Fibroblast of villous mesenchyme (primary cell): ENCODE results near the gene DENND2D. TPM values are rescaled to one million over a fixed set of nuclear protein-coding genes. Genes with fewer than 3 reads are reported as not detected.

Experiments used
- DNase-seq: peaks from one replicate; pipeline ENCODE4 v3.0.0-alpha.2; 2010; ENCODE audit warnings: low read depth
- H3K4me3 ChIP-seq: 2 replicates; pipeline ENCODE4 v1.5.1; 2011; ENCODE audit warnings: low read depth, mild to moderate bottlenecking, low read length
- CTCF ChIP-seq: IDR thresholded peaks from 2 replicates; pipeline ENCODE4 v1.5.1; 2012; ENCODE audit warnings: low read depth, mild to moderate bottlenecking, low read length; ENCODE audit not compliant: insufficient read depth
- total RNA-seq: library from RNA; depleted of rRNA; stranded (reverse); fragments of >200 nt; gene quantifications from 2 replicates; pipeline ENCODE4 v1.2.3, GENCODE V29; 2012

DENND2D gene
- total RNA-seq, 1 donor: 4.3 TPM

DNA sequence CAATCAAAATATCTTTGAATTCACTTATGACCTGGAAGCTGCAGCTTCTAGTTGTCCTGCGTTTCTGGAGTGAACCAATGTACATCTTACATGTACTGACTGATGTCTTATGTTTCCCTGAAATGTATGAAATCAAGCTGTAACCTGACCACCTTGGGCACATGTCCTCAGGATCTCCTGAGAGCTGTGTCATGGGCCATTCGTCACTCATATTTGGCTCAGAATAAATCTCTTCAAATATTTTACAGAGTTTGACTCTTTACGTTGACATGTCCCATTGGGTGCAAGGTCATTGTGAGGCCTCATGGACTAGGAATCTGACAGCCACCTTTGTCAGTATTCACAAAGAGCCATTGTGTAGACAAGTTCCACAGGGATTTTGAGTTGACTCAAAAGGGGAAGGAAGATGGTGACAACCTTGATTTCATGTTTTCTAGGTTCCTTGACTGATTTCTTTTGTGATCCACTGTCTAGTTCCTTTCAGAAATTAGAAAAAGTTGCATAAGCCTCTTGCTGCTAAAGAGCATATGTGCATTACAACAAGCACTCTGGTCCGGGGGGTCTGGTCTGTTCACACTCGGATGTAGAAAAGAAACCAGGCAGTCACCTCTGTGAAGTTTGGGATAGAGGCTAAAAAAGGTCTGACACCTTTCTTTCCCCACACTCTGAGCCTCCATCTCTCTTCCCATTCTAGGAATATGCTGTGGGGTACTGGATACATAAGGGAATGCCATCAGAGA is 37.8 kb upstream of the DENND2D start:
- TF ChIP-seq CTCF: no peak
- no peak overlapping the region for H3K4me3 ChIP-seq
- no peak for DNase-seq

DNA sequence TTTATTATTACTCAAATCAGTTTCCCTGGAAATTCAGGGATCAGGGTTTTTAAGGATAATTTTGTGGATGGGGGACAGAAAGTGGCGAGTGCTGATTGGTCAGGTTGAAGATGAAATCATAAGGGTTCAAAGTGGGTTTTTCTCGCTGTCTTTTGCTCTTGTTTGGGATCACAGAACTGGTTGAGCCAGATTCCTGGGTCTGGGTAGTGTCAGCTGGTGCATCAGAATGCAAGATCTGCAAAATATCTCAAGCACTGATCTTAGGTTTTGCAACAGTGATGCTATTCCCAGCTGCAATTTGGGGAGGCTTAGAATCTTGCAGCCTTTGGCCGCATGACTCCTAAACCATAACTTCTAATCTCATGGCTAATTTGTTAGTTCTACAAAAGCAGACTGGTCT is 36.4 kb upstream of the DENND2D start:
- H3K4me3 ChIP-seq: no peak overlapping the region
- TF ChIP-seq CTCF: no peak
- DNase-seq: peak; percentile 4

DNA sequence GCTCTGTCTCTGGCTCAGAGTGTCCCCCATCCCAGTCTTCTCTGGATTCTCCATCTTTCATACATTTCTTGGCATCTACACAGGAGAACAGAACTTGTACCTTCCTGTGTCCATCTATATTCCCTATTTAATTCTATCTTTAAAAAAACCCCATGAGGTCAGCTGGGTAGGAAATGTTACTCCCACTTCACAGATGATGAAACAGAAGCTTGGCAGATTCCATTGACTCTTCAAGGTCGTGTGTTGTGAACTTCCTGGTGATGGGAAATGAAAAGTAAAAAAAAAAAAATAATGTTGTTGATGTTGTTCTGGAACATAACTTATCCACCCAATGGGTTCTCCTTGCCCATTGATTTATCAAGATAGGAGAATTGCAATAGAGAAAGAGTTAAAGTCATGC is 35.9 kb upstream of the DENND2D start:
- TF ChIP-seq CTCF: no peak
- H3K4me3 ChIP-seq: no peak overlapping the region
- no peak for DNase-seq

GRCh38 chr1:111234866-111235265 is 34.4 kb upstream of the DENND2D start:
- no peak for DNase-seq
- no peak for TF ChIP-seq CTCF
- no peak overlapping the region for H3K4me3 ChIP-seq

DNA sequence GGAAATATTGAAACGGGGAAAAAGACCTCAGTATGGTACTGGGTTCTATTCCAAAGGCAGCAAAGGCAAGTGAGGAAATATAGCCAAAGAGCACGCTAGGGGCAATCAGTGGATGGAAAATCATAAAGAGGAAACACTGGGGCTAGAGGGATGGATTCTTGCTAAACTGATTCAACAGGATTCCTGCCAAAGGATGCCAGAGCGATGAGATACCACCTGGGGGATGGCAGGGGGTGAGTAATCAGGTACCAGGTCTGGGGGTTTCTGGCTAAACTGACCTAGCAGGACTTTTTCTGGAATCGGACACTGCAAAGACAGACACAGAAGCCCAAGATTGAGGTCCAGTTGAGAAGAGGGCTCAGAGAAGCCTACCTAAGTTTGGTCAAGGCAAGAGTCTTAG is 33.8 kb upstream of the DENND2D start:
- DNase-seq: no peak
- no peak for TF ChIP-seq CTCF
- H3K4me3 ChIP-seq: no peak overlapping the region

DNA sequence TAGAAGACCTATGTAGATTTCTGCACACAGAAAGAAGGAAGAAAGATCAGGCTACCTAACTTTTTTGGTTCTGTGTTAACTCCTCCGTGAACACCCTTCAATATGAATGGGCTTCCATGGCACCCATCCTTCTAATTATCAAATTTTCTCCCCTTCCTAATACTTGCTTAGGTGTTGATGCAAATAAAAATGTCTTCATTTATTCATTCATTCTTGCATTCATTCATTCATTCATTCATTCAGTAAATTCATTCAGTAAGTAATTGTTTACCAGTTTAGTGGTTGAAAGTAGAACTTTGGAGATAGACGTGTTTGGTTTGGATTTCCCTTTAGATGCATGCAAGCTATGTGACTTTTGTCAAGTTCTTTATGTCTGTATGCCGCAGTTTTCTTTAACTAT is 31.7 kb upstream of the DENND2D start:
- TF ChIP-seq CTCF: no peak
- H3K4me3 ChIP-seq: no peak overlapping the region
- DNase-seq: no peak

DNA sequence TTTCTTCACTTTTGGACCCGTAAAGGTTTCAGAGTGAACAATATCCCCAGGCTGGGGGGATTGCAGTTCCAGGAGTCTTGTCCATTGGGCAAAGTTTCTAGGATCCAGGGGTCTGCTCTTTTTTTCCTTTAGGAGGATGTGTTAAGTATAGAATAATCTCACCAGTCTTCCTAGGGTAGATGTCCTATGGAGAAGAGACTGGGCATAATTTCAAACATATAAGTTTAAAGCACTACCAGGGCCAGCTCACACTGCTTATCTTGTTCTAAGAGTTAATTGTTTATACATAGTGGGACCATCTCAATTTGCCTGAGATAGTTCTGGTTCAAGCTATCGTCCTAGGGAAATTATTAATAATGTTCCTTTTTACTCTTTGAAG is 28.3 kb upstream of the DENND2D start:
- no peak for DNase-seq
- no peak for TF ChIP-seq CTCF
- no peak overlapping the region for H3K4me3 ChIP-seq
